IMR-90 (cell line): Measurements from ENCODE around the gene P2RX5. TPM values are rescaled to one million over a fixed set of nuclear protein-coding genes. Genes with fewer than 3 reads are reported as not detected.

Experiments used
- ATAC-seq: fragments of 200-7000 bp; cut with Tn5 transposase; 2 replicates; pipeline ENCODE4 v1.9.1; 2020; ENCODE audit warnings: low read depth, mild to moderate bottlenecking, moderate library complexity
- BruUV-seq: library from RNA; stranded (reverse); fragments of 400-500 nt; replicated peaks from 2 replicates; lab custom pipeline; 2021; lab: Mats Ljungman, UMichigan
- CTCF ChIA-PET: fragments of 300-600 bp; formaldehyde crosslinking; extraction: SDS; loops from one replicate; lab custom pipeline; 2021; ENCODE audit warnings: antibody characterized with exemption; lab: Yijun Ruan, JAX
- POLR2A ChIA-PET: fragments of 300-600 bp; sonication (Branson Sonifier 250); formaldehyde crosslinking; loops from one replicate; lab custom pipeline; 2022; ENCODE audit warnings: antibody characterized with exemption; ENCODE audit not compliant: unreplicated experiment; lab: Charles Lee
- DNase-seq: peaks from one replicate; pipeline ENCODE4 v3.0.0; 2013
- H2AFZ ChIP-seq: replicated peaks from 2 replicates; pipeline ENCODE3; 2013; ENCODE audit warnings: low read length, mild to moderate bottlenecking; ENCODE audit not compliant: poor library complexity
- H2AK5ac ChIP-seq: 2 replicates; pipeline ENCODE4 v1.6.1; 2013; ENCODE audit warnings: low read depth, low read length, inconsistent platforms
- H2AK9ac ChIP-seq: replicated peaks from 2 replicates; pipeline ENCODE3; 2013; ENCODE audit warnings: mild to moderate bottlenecking, low read depth, low read length, moderate library complexity; ENCODE audit not compliant: poor library complexity
- H2BK120ac ChIP-seq: 2 replicates; pipeline ENCODE4 v1.6.1; 2013; ENCODE audit warnings: low read depth, low read length, inconsistent platforms
- H2BK15ac ChIP-seq: 3 replicates; pipeline ENCODE4 v1.6.1; 2013; ENCODE audit warnings: low read depth, low read length, inconsistent platforms
- H2BK20ac ChIP-seq: 2 replicates; pipeline ENCODE4 v1.6.1; 2013; ENCODE audit warnings: low read depth, mild to moderate bottlenecking, inconsistent platforms, low read length, moderate library complexity
- H2BK5ac ChIP-seq: 2 replicates; pipeline ENCODE4 v1.6.1; 2013; ENCODE audit warnings: mild to moderate bottlenecking, low read depth, low read length, inconsistent platforms; ENCODE audit not compliant: poor library complexity, severe bottlenecking
- H3K14ac ChIP-seq: replicated peaks from 2 replicates; pipeline ENCODE4 v1.6.1; 2013; ENCODE audit warnings: low read depth, low read length, inconsistent platforms
- H3K18ac ChIP-seq: 2 replicates; pipeline ENCODE4 v1.6.1; 2013; ENCODE audit warnings: low read depth, low read length, control low read depth
- H3K23ac ChIP-seq: 2 replicates; pipeline ENCODE4 v1.6.1; 2013; ENCODE audit warnings: low read depth, low read length, inconsistent platforms
- H3K27ac ChIP-seq: 2 replicates; pipeline ENCODE4 v1.5.1; 2013; ENCODE audit warnings: mild to moderate bottlenecking, control low read depth, low read length; ENCODE audit not compliant: insufficient read depth
- H3K27me3 ChIP-seq: 2 replicates; pipeline ENCODE4 v1.6.1; 2013; ENCODE audit warnings: low read length; ENCODE audit not compliant: control insufficient read depth, insufficient read depth
- H3K36me3 ChIP-seq: 2 replicates; pipeline ENCODE4 v1.6.1; 2013; ENCODE audit warnings: low read length, mixed read lengths; ENCODE audit not compliant: control insufficient read depth, insufficient read depth
- H3K4ac ChIP-seq: 2 replicates; pipeline ENCODE4 v1.6.1; 2013; ENCODE audit warnings: low read depth, low read length, inconsistent platforms
- H3K4me1 ChIP-seq: 2 replicates; pipeline ENCODE4 v1.6.1; 2013; ENCODE audit warnings: low read length, mixed read lengths; ENCODE audit not compliant: control insufficient read depth, insufficient read depth
- H3K4me2 ChIP-seq: 2 replicates; pipeline ENCODE4 v1.6.1; 2013; ENCODE audit warnings: low read depth, mild to moderate bottlenecking, control low read depth, low read length, moderate library complexity
- H3K4me3 ChIP-seq: 2 replicates; pipeline ENCODE4 v1.5.1; 2013; ENCODE audit warnings: low read depth, mild to moderate bottlenecking, control low read depth, low read length, moderate library complexity; ENCODE audit not compliant: insufficient read depth
- H3K56ac ChIP-seq: 2 replicates; pipeline ENCODE4 v1.6.1; 2013; ENCODE audit warnings: low read length, inconsistent platforms; ENCODE audit not compliant: insufficient read depth; ENCODE audit errors: extremely low read depth
- H3K79me1 ChIP-seq, 2 experiments: 2 replicates each; pipeline ENCODE4 v1.6.1; 2013; ENCODE audit warnings: low read length in 2 of 2, inconsistent platforms in 1 of 2, low read depth in 1 of 2
- H3K9ac ChIP-seq: 2 replicates; pipeline ENCODE4 v1.6.1; 2013; ENCODE audit warnings: low read depth, low read length, control low read depth
- H3K9me1 ChIP-seq: 2 replicates; pipeline ENCODE4 v1.6.1; 2013; ENCODE audit warnings: low read length, inconsistent platforms; ENCODE audit not compliant: insufficient read depth
- H3K9me3 ChIP-seq: 2 replicates; pipeline ENCODE4 v1.6.1; 2013; ENCODE audit warnings: low read length; ENCODE audit not compliant: control insufficient read depth, insufficient read depth
- H4K20me1 ChIP-seq: 2 replicates; pipeline ENCODE4 v1.6.1; 2013; ENCODE audit warnings: low read length, inconsistent platforms; ENCODE audit not compliant: insufficient read depth
- H4K5ac ChIP-seq: 2 replicates; pipeline ENCODE4 v1.6.1; 2013; ENCODE audit warnings: mild to moderate bottlenecking, low read depth, low read length, control low read depth
- H4K8ac ChIP-seq, 2 experiments: 2 replicates each; pipeline ENCODE4 v1.6.1; 2013; ENCODE audit warnings: low read depth in 2 of 2, low read length in 2 of 2, control low read depth in 1 of 2, inconsistent platforms in 1 of 2
- H4K91ac ChIP-seq: 2 replicates; pipeline ENCODE4 v1.6.1; 2013; ENCODE audit warnings: low read depth, low read length, inconsistent platforms; ENCODE audit not compliant: insufficient read depth
- BHLHE40 ChIP-seq: fragments of 150-350 bp; IDR thresholded peaks from 2 replicates; pipeline ENCODE4 v1.6.1; 2016; ENCODE audit warnings: mild to moderate bottlenecking, low read depth, low read length
- CEBPB ChIP-seq: IDR thresholded peaks from 2 replicates; pipeline ENCODE4 v1.6.1; 2012; ENCODE audit warnings: low read depth, low read length, improper control_type of control experiment
- FOS ChIP-seq: fragments of 150-350 bp; IDR thresholded peaks from 2 replicates; pipeline ENCODE4 v1.6.1; 2016; ENCODE audit warnings: low read depth, low read length
- MAZ ChIP-seq: IDR thresholded peaks from 2 replicates; pipeline ENCODE4 v1.6.1; 2012; ENCODE audit warnings: low read depth, mild to moderate bottlenecking, low read length, improper control_type of control experiment, moderate library complexity, borderline replicate concordance
- RAD21 ChIP-seq: IDR thresholded peaks from 2 replicates; pipeline ENCODE4 v1.6.1; 2012; ENCODE audit warnings: low read length, improper control_type of control experiment
- RFX5 ChIP-seq: IDR thresholded peaks from 2 replicates; pipeline ENCODE4 v1.8.0; 2012; ENCODE audit warnings: low read depth, mild to moderate bottlenecking, low read length, moderate library complexity
- SMC3 ChIP-seq: fragments of 150-350 bp; IDR thresholded peaks from 2 replicates; pipeline ENCODE4 v1.6.1; 2016; ENCODE audit warnings: low read depth, mild to moderate bottlenecking, antibody characterized with exemption, low read length, moderate library complexity
- WGBS, 2 experiments: methylation state at CpG; one replicate each; pipeline versions ENCODE4 v1.1.5 to v1.1.7; 2013; ENCODE audit warnings: missing lambda C conversion rate in 2 of 2; ENCODE audit not compliant: insufficient read length in 1 of 2; ENCODE audit errors: extremely low coverage in 2 of 2; 5-methylcytosine and 5-hydroxymethylcytosine counted together
- dilution Hi-C: fragments of 300-500 bp; cut with HindIII; formaldehyde crosslinking; loops from one replicate; pipeline ENCODE4 v1.14.3; 2018; ENCODE audit warnings: low sequenced_read_pairs; ENCODE audit not compliant: unreplicated experiment
- in situ Hi-C: fragments of 300-500 bp; cut with MboI; formaldehyde crosslinking; loops from 3 replicates; pipeline ENCODE4 v1.14.3; 2019; ENCODE audit warnings: low sequenced_read_pairs, inconsistent platforms, mixed read lengths
- intact Hi-C: fragments of 100-400 bp; cut with micrococcal nuclease; formaldehyde crosslinking; loops from 2 replicates; pipeline ENCODE4 v1.10.0; 2022
- polyA plus RNA-seq, 3 experiments: library from polyadenylated mRNA; depleted of rRNA; stranded (reverse); fragments of >200 nt; gene quantifications; 2 replicates each; pipeline ENCODE4 v1.2.3, GENCODE V29; 2012; ENCODE audit warnings: low replicate concordance in 1 of 3
- total RNA-seq: library from RNA; depleted of rRNA; stranded (reverse); fragments of >200 nt; gene quantifications from 2 replicates; pipeline ENCODE4 v1.2.3, GENCODE V29; 2012
- TF ChIP-seq, protein P1 (sequence below): fragments of 150-350 bp; IDR thresholded peaks from 2 replicates; pipeline ENCODE4 v1.6.1; 2017; ENCODE audit warnings: mild to moderate bottlenecking, antibody characterized with exemption, low read length, low read depth
- TF ChIP-seq, protein P2 (sequence below): conservative IDR thresholded peaks from 2 replicates; pipeline ENCODE4 v1.5.1; 2012; ENCODE audit warnings: mild to moderate bottlenecking, low read depth, low read length, improper control_type of control experiment

The P2RX5 gene
- total and polyA plus RNA-seq, 2 of the 4 experiments (the other 2 are of a cell fraction), result 1.8 to 3.7 TPM

DNA sequence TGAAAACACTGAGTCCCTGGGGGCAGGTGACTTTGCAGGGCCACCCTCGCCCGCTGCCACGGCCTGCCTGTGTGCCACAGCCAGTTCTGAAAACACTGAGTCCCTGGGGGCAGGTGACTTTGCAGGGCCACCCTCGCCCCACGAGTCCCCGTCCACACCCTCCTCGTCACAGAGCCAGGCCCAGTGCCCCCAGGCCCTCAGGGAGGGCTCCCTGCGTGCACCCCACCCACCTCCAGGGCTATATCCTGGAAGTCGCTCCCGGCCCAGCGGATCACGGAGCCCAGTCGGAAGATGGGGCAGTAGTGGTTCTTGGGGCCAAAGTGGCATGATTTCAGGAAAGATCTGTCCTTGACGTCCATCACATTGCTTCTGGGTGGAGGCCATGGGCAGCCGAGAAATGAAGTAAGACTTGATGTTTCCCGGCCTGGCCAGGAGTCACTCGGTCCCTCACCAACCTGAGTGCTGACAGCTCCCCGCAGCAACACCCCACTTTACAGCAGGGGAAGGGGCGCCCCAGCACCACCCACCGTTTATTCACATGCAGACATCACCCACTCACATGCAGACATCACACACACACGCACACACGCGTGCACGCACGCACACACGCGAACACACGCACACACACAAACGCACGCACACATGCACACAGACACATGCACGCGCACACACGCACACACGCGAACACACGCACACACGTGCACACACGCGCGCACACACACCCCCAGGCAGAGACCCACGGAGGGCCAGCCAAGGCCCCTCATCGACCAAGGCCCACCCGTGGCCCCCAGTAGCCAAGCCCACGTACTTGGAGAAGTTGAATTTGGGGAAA is 6.5 kb downstream of the P2RX5 start (continued):
- TF ChIP-seq FOS, result no peak

DNA sequence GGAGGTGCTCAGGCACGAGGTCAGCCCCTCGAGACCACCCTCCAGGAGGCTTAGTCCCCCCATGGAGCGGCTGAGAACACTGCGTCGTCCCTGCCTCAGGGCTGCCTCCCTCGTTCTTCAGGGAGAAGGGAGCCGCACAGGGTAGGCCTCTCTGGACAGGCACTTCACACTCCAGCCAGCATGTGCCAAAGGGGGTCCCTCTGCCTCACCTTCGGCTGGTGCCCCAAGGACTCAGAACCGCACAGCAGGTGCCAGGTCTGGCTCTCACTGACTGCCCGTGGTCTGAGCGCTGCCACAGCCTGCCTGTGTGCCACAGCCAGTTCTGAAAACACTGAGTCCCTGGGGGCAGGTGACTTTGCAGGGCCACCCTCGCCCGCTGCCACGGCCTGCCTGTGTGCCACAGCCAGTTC is 7.1 kb downstream of the P2RX5 start:
- Histone ChIP-seq H2BK120ac (no peak overlapping the region), H3K27ac (no peak overlapping the region), H2BK15ac (no peak overlapping the region), H3K56ac (no peak overlapping the region), H4K5ac (no peak overlapping the region), H2BK20ac (no peak overlapping the region), H3K23ac (no peak overlapping the region), H2AFZ (no peak overlapping the region), H2AK9ac (no peak overlapping the region), H4K8ac (no peak overlapping the region), H3K4me2 (no peak overlapping the region), H3K36me3 (no peaks in the 10 kb centered on the region), H3K4me1 (no peaks in the 10 kb centered on the region), H4K91ac (no peak overlapping the region), H3K4ac (no peak overlapping the region), H3K4me3 (no peak overlapping the region), H3K79me1 (no peaks in the 10 kb centered on the region), H3K14ac (no peak overlapping the region), H2BK5ac (no peak overlapping the region), H2AK5ac (no peak overlapping the region), H3K27me3 (peaks cover 9% of the 10 kb centered on the region), H3K9me3 (no peaks in the 10 kb centered on the region), H3K18ac (no peak overlapping the region), H3K9ac (no peak overlapping the region), H3K9me1 (no peaks in the 10 kb centered on the region), H4K20me1 (no peaks in the 10 kb centered on the region)
- CTCF ChIA-PET, result no interaction called here
- no peak for TF ChIP-seq CEBPB
- TF ChIP-seq BHLHE40, result no peak
- TF ChIP-seq, protein P1, sequence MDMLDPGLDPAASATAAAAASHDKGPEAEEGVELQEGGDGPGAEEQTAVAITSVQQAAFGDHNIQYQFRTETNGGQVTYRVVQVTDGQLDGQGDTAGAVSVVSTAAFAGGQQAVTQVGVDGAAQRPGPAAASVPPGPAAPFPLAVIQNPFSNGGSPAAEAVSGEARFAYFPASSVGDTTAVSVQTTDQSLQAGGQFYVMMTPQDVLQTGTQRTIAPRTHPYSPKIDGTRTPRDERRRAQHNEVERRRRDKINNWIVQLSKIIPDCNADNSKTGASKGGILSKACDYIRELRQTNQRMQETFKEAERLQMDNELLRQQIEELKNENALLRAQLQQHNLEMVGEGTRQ, result no peak
- no peak for TF ChIP-seq MAZ
- TF ChIP-seq, protein P2, sequence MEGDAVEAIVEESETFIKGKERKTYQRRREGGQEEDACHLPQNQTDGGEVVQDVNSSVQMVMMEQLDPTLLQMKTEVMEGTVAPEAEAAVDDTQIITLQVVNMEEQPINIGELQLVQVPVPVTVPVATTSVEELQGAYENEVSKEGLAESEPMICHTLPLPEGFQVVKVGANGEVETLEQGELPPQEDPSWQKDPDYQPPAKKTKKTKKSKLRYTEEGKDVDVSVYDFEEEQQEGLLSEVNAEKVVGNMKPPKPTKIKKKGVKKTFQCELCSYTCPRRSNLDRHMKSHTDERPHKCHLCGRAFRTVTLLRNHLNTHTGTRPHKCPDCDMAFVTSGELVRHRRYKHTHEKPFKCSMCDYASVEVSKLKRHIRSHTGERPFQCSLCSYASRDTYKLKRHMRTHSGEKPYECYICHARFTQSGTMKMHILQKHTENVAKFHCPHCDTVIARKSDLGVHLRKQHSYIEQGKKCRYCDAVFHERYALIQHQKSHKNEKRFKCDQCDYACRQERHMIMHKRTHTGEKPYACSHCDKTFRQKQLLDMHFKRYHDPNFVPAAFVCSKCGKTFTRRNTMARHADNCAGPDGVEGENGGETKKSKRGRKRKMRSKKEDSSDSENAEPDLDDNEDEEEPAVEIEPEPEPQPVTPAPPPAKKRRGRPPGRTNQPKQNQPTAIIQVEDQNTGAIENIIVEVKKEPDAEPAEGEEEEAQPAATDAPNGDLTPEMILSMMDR, result no peak
- no peak for TF ChIP-seq RFX5
- TF ChIP-seq RAD21, result no peak
- TF ChIP-seq SMC3, result no peak
- in situ Hi-C loops, result no loop called here
- no TSS peak for BruUV-seq
- DNase-seq, result no peak
- dilution Hi-C loops, result no loop called here
- POLR2A ChIA-PET, result no interaction called here
- 77% methylated on average over 5 of the region's 14 CpGs; no CpG with 5 or more reads in 1 of the 2 experiments for WGBS, 2 experiments
- intact Hi-C loops, result no loop called here
- no peak for ATAC-seq
